WTC11 (cell line): ENCODE data around the gene ABLIM2. TPM values are rescaled to one million over a fixed set of nuclear protein-coding genes. Genes with fewer than 3 reads are reported as not detected.

Experiments
- ATAC-seq: fragments of 200-7000 bp; cut with Tn5 transposase; 2 replicates; pipeline ENCODE4 v1.10.0; 2021; ENCODE audit warnings: mild to moderate bottlenecking, moderate library complexity
- CTCF ChIA-PET: fragments of 300-600 bp; sonication (Branson Sonifier 250); formaldehyde crosslinking; loops from one replicate; lab custom pipeline; 2021; ENCODE audit warnings: antibody characterized with exemption; lab: Charles Lee
- POLR2A ChIA-PET: fragments of 350-600 bp; sonication (Branson Sonifier 250); formaldehyde crosslinking; loops from one replicate; lab custom pipeline; 2021; ENCODE audit warnings: antibody characterized with exemption; lab: Charles Lee
- DNase-seq: peaks from one replicate; pipeline ENCODE4 v3.0.0; 2021; ENCODE audit warnings: low spot score
- H3K27ac Mint-ChIP-seq: 2 replicates; pipeline ENCODE4 v1.8.0; 2021; ENCODE audit warnings: mixed read lengths
- H3K27me3 Mint-ChIP-seq: 2 replicates; pipeline ENCODE4 v1.8.0; 2021; ENCODE audit warnings: low read depth, mild to moderate bottlenecking, moderate library complexity, mixed read lengths
- H3K36me3 Mint-ChIP-seq: 2 replicates; pipeline ENCODE4 v1.8.0; 2021; ENCODE audit warnings: mixed read lengths
- H3K4me1 Mint-ChIP-seq: 2 replicates; pipeline ENCODE4 v1.8.0; 2022; ENCODE audit warnings: mixed read lengths
- H3K4me3 Mint-ChIP-seq: 2 replicates; pipeline ENCODE4 v1.8.0; 2021; ENCODE audit warnings: mild to moderate bottlenecking, moderate library complexity, mixed read lengths
- H3K9me3 Mint-ChIP-seq: 2 replicates; pipeline ENCODE4 v1.8.0; 2021; ENCODE audit warnings: mixed read lengths
- ATF1 ChIP-seq: sonication (generic); formaldehyde crosslinking; IDR thresholded peaks from 2 replicates; pipeline ENCODE4 v1.8.1; 2023; ENCODE audit warnings: mild to moderate bottlenecking, moderate library complexity, missing genetic modification reagents
- ATF6 ChIP-seq: sonication (generic); formaldehyde crosslinking; IDR thresholded peaks from 2 replicates; pipeline ENCODE4 v1.8.1; 2023; ENCODE audit warnings: mild to moderate bottlenecking, missing genetic modification reagents
- CBFB ChIP-seq: sonication (generic); formaldehyde crosslinking; IDR thresholded peaks from 2 replicates; pipeline ENCODE4 v1.8.1; 2022; ENCODE audit warnings: mild to moderate bottlenecking, low read depth, missing genetic modification reagents
- CREB1 ChIP-seq: sonication (generic); formaldehyde crosslinking; IDR thresholded peaks from 2 replicates; pipeline ENCODE4 v1.8.0; 2023; ENCODE audit warnings: mild to moderate bottlenecking, missing genetic modification reagents
- E2F4 ChIP-seq: sonication (generic); formaldehyde crosslinking; IDR thresholded peaks from 2 replicates; pipeline ENCODE4 v1.8.1; 2022; ENCODE audit warnings: low read depth, mild to moderate bottlenecking, moderate library complexity, missing genetic modification reagents, borderline replicate concordance
- ELF4 ChIP-seq: sonication (generic); formaldehyde crosslinking; IDR thresholded peaks from 2 replicates; pipeline ENCODE4 v1.8.1; 2022; ENCODE audit warnings: low read depth, mild to moderate bottlenecking, moderate library complexity, missing genetic modification reagents
- FOXJ3 ChIP-seq: sonication (generic); formaldehyde crosslinking; IDR thresholded peaks from 2 replicates; pipeline ENCODE4 v1.9.0; 2021; ENCODE audit warnings: missing genetic modification reagents, mild to moderate bottlenecking, borderline replicate concordance
- FOXK1 ChIP-seq: sonication (generic); formaldehyde crosslinking; IDR thresholded peaks from 2 replicates; pipeline ENCODE4 v1.8.0; 2022; ENCODE audit warnings: mild to moderate bottlenecking, moderate library complexity, missing genetic modification reagents
- IRF2 ChIP-seq: sonication (generic); formaldehyde crosslinking; IDR thresholded peaks from 2 replicates; pipeline ENCODE4 v1.8.0; 2022; ENCODE audit warnings: low read depth, missing genetic modification reagents, borderline replicate concordance
- KAT7 ChIP-seq: sonication (generic); formaldehyde crosslinking; IDR thresholded peaks from 2 replicates; pipeline ENCODE4 v1.8.1; 2023; ENCODE audit warnings: missing genetic modification reagents, mild to moderate bottlenecking, borderline replicate concordance
- MAX ChIP-seq: sonication (generic); formaldehyde crosslinking; IDR thresholded peaks from 2 replicates; pipeline ENCODE4 v1.8.0; 2022; ENCODE audit warnings: mild to moderate bottlenecking, missing genetic modification reagents
- MXD4 ChIP-seq: fragments of 250-450 bp; sonication (Bioruptor Pico); IDR thresholded peaks from 2 replicates; pipeline ENCODE4 v1.8.0; 2021; ENCODE audit warnings: mild to moderate bottlenecking, moderate library complexity, borderline replicate concordance
- NFE2L1 ChIP-seq: sonication (generic); formaldehyde crosslinking; IDR thresholded peaks from 2 replicates; pipeline ENCODE4 v1.8.1; 2023; ENCODE audit warnings: missing genetic modification reagents
- NR3C1 ChIP-seq: sonication (generic); formaldehyde crosslinking; conservative IDR thresholded peaks from 2 replicates; pipeline ENCODE4 v1.8.1; 2023; ENCODE audit warnings: low read depth, mild to moderate bottlenecking, missing genetic modification reagents
- OVOL2 ChIP-seq: fragments of 250-450 bp; sonication (Bioruptor Pico); IDR thresholded peaks from 2 replicates; pipeline ENCODE4 v1.9.0; 2021; ENCODE audit warnings: mild to moderate bottlenecking, borderline replicate concordance
- RORB ChIP-seq: fragments of 250-450 bp; sonication (Bioruptor Pico); IDR thresholded peaks from 2 replicates; pipeline ENCODE4 v1.9.0; 2021; ENCODE audit warnings: mild to moderate bottlenecking
- SOX15 ChIP-seq: fragments of 250-450 bp; sonication (Bioruptor Pico); IDR thresholded peaks from 2 replicates; pipeline ENCODE4 v1.9.0; 2021; ENCODE audit warnings: mild to moderate bottlenecking
- SP1 ChIP-seq: sonication (generic); formaldehyde crosslinking; conservative IDR thresholded peaks from 2 replicates; pipeline ENCODE4 v1.8.1; 2022; ENCODE audit warnings: missing genetic modification reagents
- TP53 ChIP-seq: sonication (generic); formaldehyde crosslinking; IDR thresholded peaks from 2 replicates; pipeline ENCODE4 v1.8.1; 2023; ENCODE audit warnings: mild to moderate bottlenecking, missing genetic modification reagents
- ZBTB21 ChIP-seq: sonication (generic); formaldehyde crosslinking; IDR thresholded peaks from 2 replicates; pipeline ENCODE4 v1.8.1; 2023; ENCODE audit warnings: mild to moderate bottlenecking, missing genetic modification reagents, borderline replicate concordance
- ZMAT4 ChIP-seq: fragments of 250-450 bp; sonication (Bioruptor Pico); IDR thresholded peaks from 2 replicates; pipeline ENCODE4 v1.9.0; 2021; ENCODE audit warnings: mild to moderate bottlenecking
- ZNF219 ChIP-seq: sonication (generic); formaldehyde crosslinking; IDR thresholded peaks from 2 replicates; pipeline ENCODE4 v1.8.0; 2023; ENCODE audit warnings: missing genetic modification reagents, mild to moderate bottlenecking, borderline replicate concordance
- ZNF232 ChIP-seq: sonication (generic); formaldehyde crosslinking; IDR thresholded peaks from 2 replicates; pipeline ENCODE4 v1.8.0; 2022; ENCODE audit warnings: mild to moderate bottlenecking, missing genetic modification reagents
- ZNF425 ChIP-seq: fragments of 250-450 bp; sonication (Bioruptor Pico); conservative IDR thresholded peaks from 2 replicates; pipeline ENCODE4 v1.9.0; 2021; ENCODE audit warnings: mild to moderate bottlenecking
- ZNF671 ChIP-seq: fragments of 250-450 bp; sonication (Bioruptor Pico); IDR thresholded peaks from 2 replicates; pipeline ENCODE4 v1.8.0; 2021; ENCODE audit warnings: mild to moderate bottlenecking
- total RNA-seq: library from RNA; stranded (reverse); gene quantifications from 3 replicates; pipeline ENCODE4 v1.2.3, GENCODE V29; 2021
- TF ChIP-seq, protein P1 (sequence below): sonication (generic); formaldehyde crosslinking; IDR thresholded peaks from 2 replicates; pipeline ENCODE4 v1.8.0; 2022; ENCODE audit warnings: missing genetic modification reagents

Gene ABLIM2
- total RNA-seq, 1 experiment from 2014 or later, result 2.6 TPM

DNA sequence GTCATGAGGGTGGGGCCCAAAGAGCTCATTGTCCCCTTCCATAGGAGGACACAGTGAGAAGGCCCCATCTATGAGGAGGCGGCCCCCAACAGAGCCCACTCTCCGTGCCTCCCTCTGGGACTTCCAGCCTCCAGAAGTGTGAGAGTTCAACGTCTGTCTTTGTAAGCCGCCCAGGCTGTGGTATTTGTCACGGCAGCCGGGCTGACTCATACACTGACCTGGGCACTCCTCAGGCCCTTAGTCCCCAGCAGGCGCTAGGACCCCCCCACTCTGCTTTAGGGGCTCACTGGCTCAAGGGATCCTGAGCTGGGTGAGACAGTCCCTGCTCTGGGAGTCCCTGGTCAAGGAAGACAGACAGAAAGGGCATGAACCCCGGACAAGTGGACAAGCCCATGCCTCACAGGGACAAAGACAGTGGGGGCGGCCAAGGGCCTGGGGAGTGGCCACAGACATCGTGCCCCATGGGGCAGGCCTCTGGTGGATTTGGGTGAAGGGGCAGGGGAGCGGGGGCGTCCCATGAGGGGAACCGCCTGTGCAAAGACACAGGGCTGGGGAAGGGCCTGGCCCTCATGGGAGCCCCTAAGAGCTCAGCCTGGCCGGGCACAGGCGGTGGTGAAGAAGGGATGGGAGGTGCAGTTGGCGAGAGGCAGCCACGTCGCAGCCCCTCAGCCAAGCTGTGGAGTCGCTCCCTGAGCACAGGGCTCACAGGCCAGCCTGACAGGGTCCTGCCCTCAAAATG, 21.5 kb downstream of the ABLIM2 start:
- TF ChIP-seq MAX (CRISPR knock-in tag) (no peak), CBFB (no peak), KAT7 (CRISPR knock-in tag) (no peak), OVOL2 (no peak), E2F4 (no peak), ZMAT4 (CRISPR knock-in tag) (no peak), RORB (CRISPR knock-in tag) (no peak), ATF1 (CRISPR knock-in tag) (no peak), ZNF671 (CRISPR knock-in tag) (no peak), ATF6 (CRISPR knock-in tag) (no peak), MXD4 (no peak), ZNF232 (CRISPR knock-in tag) (no peak), IRF2 (CRISPR knock-in tag) (no peak), FOXK1 (CRISPR knock-in tag) (no peak), ZBTB21 (CRISPR knock-in tag) (no peak), ELF4 (CRISPR knock-in tag) (no peak)
- Mint-ChIP-seq H3K36me3 (peaks cover 3% of the 10 kb centered on the region; the same call in 1 of the 2 replicates), H3K9me3 (peaks cover 9% of the 10 kb centered on the region), H3K4me1 (peaks cover 18% of the 10 kb centered on the region), H3K4me3 (no peak overlapping the region), H3K27me3 (peaks cover 6% of the 10 kb centered on the region), H3K27ac (no peak overlapping the region)
- DNase-seq (no peak), ATAC-seq (no peak)
- ChIA-PET POLR2A (interaction anchor here (0.6 kb wide), 1 partner anchor 8 kb away, joined by 4 read pairs; no protein-coding TSS in a partner anchor), CTCF (no interaction called here)

- ChIA-PET CTCF (no interaction called here), POLR2A (no interaction called here)
- DNase-seq, result no peak
- Mint-ChIP-seq H3K27ac (no peak overlapping the region), H3K9me3 (peaks cover 9% of the 10 kb centered on the region), H3K27me3 (peaks cover 6% of the 10 kb centered on the region), H3K36me3 (peaks cover 3% of the 10 kb centered on the region; the same call in 1 of the 2 replicates), H3K4me3 (no peak overlapping the region), H3K4me1 (peaks cover 18% of the 10 kb centered on the region)
- no peak for ATAC-seq
- TF ChIP-seq, protein P1, sequence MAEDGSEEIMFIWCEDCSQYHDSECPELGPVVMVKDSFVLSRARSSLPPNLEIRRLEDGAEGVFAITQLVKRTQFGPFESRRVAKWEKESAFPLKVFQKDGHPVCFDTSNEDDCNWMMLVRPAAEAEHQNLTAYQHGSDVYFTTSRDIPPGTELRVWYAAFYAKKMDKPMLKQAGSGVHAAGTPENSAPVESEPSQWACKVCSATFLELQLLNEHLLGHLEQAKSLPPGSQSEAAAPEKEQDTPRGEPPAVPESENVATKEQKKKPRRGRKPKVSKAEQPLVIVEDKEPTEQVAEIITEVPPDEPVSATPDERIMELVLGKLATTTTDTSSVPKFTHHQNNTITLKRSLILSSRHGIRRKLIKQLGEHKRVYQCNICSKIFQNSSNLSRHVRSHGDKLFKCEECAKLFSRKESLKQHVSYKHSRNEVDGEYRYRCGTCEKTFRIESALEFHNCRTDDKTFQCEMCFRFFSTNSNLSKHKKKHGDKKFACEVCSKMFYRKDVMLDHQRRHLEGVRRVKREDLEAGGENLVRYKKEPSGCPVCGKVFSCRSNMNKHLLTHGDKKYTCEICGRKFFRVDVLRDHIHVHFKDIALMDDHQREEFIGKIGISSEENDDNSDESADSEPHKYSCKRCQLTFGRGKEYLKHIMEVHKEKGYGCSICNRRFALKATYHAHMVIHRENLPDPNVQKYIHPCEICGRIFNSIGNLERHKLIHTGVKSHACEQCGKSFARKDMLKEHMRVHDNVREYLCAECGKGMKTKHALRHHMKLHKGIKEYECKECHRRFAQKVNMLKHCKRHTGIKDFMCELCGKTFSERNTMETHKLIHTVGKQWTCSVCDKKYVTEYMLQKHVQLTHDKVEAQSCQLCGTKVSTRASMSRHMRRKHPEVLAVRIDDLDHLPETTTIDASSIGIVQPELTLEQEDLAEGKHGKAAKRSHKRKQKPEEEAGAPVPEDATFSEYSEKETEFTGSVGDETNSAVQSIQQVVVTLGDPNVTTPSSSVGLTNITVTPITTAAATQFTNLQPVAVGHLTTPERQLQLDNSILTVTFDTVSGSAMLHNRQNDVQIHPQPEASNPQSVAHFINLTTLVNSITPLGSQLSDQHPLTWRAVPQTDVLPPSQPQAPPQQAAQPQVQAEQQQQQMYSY, result no peak
- TF ChIP-seq SP1 (CRISPR knock-in tag) (no peak), CREB1 (CRISPR knock-in tag) (no peak), NFE2L1 (CRISPR knock-in tag) (no peak), ZNF425 (no peak), NR3C1 (no peak), E2F4 (no peak), TP53 (CRISPR knock-in tag) (no peak), ZBTB21 (CRISPR knock-in tag) (no peak), SOX15 (CRISPR knock-in tag) (no peak), ZNF219 (CRISPR knock-in tag) (no peak), FOXJ3 (CRISPR knock-in tag) (no peak)
Measured at GRCh38 chr4:8136529-8136928, 22.1 kb downstream of the ABLIM2 start.
